Measurements from ENCODE around the gene NOL4L. TPM values are rescaled to one million over a fixed set of nuclear protein-coding genes. Genes with fewer than 3 reads are reported as not detected.

NOL4L gene
- total and polyA plus RNA-seq, 5 experiments from 2014 or later: 10.0 to 66.1 (median 21.5) TPM

GRCh38 chr20:32570401-32571190 is 14.5 kb downstream of the NOL4L start:
- ATAC-seq (no peak), DNase-seq (no peak)
- Mint-ChIP-seq H3K27ac (peak overlapping the region in 6 of 10 donors; percentile 71 to 90 (median 80)), H3K4me1 (peaks cover 3 to 37% (median 32%) of the 10 kb centered on the region in 4 donors), H3K36me3 (peaks cover 0 to 9% (median 0%) of the 10 kb centered on the region in 3 donors), H3K9me3 (no peaks in the 10 kb centered on the region), H3K4me3 (peak overlapping the region in 1 of 10 donors; percentile 66), H3K27me3 (no peaks in the 10 kb centered on the region)
- POLR2A ChIA-PET: interaction anchor here (0.6 to 2.1 kb wide), 3 partner anchors 8 to 32 kb away, joined by 3 to 8 read pairs (median 5); no protein-coding TSS in a partner anchor

GRCh38 chr20:32569380-32570305 is 15.5 kb downstream of the NOL4L start:
- peaks cover 8 to 42% (median 36%) of the 10 kb centered on the region in 4 donors for H3K4me1 Mint-ChIP-seq
- POLR2A ChIA-PET: interaction anchor here (0.8 to 2.1 kb wide), 6 partner anchors 9 to 47 kb away, joined by 3 to 8 read pairs (median 3); no protein-coding TSS in a partner anchor
- ATAC-seq (no peak), DNase-seq (peak in 1 of 10 donors; percentile 24)
- peak overlapping the region in 6 of 10 donors; percentile 75 to 92 (median 86) for H3K27ac Mint-ChIP-seq
- H3K27me3 Mint-ChIP-seq: no peaks in the 10 kb centered on the region
- no peaks in the 10 kb centered on the region for H3K9me3 Mint-ChIP-seq
- H3K4me3 Mint-ChIP-seq: peak overlapping the region in 4 of 10 donors; percentile 0 to 52 (median 23)
- peaks cover 0 to 12% (median 0%) of the 10 kb centered on the region in 3 donors for H3K36me3 Mint-ChIP-seq

GRCh38 chr20:32569018-32569379 is 16.1 kb downstream of the NOL4L start:
- Mint-ChIP-seq H3K9me3 (no peaks in the 10 kb centered on the region), H3K4me3 (peak overlapping the region in 5 of 10 donors; percentile 0 to 52 (median 8)), H3K27ac (peak overlapping the region in 6 of 10 donors; percentile 75 to 92 (median 86)), H3K27me3 (no peaks in the 10 kb centered on the region), H3K4me1 (peaks cover 11 to 40% (median 37%) of the 10 kb centered on the region in 4 donors), H3K36me3 (peaks cover 0 to 13% (median 0%) of the 10 kb centered on the region in 3 donors)
- no peak for ATAC-seq
- POLR2A ChIA-PET: interaction anchor here (1.0 to 2.1 kb wide), 4 partner anchors 12 to 30 kb away, joined by 3 to 8 read pairs (median 3); no protein-coding TSS in a partner anchor
- DNase-seq: no peak

- Mint-ChIP-seq H3K4me3 (no peak overlapping the region), H3K27ac (no peak overlapping the region), H3K4me1 (peaks cover 12 to 36% (median 29%) of the 10 kb centered on the region in 4 donors), H3K9me3 (no peaks in the 10 kb centered on the region), H3K36me3 (peaks cover 0 to 11% (median 0%) of the 10 kb centered on the region in 3 donors), H3K27me3 (no peaks in the 10 kb centered on the region)
- no peak for DNase-seq
- peak in 1 of 2 donors; percentile 32 for ATAC-seq
- POLR2A ChIA-PET: interaction anchor here (1.7 to 2.7 kb wide), 3 partner anchors 8 to 15 kb away, joined by 4 to 12 read pairs (median 6); no protein-coding TSS in a partner anchor
These were observed 17.6 kb downstream of the NOL4L start for GRCh38 chr20:32567384-32568178.

- no peak for DNase-seq
- Mint-ChIP-seq H3K4me1 (peaks cover 21 to 36% (median 30%) of the 10 kb centered on the region in 4 donors), H3K27me3 (no peaks in the 10 kb centered on the region), H3K36me3 (peaks cover 0 to 6% (median 0%) of the 10 kb centered on the region in 3 donors), H3K9me3 (no peaks in the 10 kb centered on the region), H3K27ac (peak overlapping the region in 5 of 10 donors; percentile 27 to 92 (median 84)), H3K4me3 (no peak overlapping the region)
- no peak for ATAC-seq
- POLR2A ChIA-PET: interaction anchor here (0.9 to 2.7 kb wide), 4 partner anchors 9 to 15 kb away, joined by 3 to 12 read pairs (median 5); no protein-coding TSS in a partner anchor
These were observed 18.5 kb downstream of the NOL4L start for GRCh38 chr20:32566379-32567374.

GRCh38 chr20:32565735-32566032 is 19.4 kb downstream of the NOL4L start:
- H3K4me1 Mint-ChIP-seq: peaks cover 31 to 41% (median 34%) of the 10 kb centered on the region in 4 donors
- H3K9me3 Mint-ChIP-seq: no peaks in the 10 kb centered on the region
- H3K4me3 Mint-ChIP-seq: peak overlapping the region in 3 of 10 donors; percentile 19 to 43 (median 33)
- H3K36me3 Mint-ChIP-seq: peaks cover 0 to 6% (median 0%) of the 10 kb centered on the region in 3 donors
- POLR2A ChIA-PET: interaction anchor here (0.9 to 2.7 kb wide), 4 partner anchors 10 to 26 kb away, joined by 3 to 12 read pairs (median 6); no protein-coding TSS in a partner anchor
- no peaks in the 10 kb centered on the region for H3K27me3 Mint-ChIP-seq
- DNase-seq (no peak), ATAC-seq (no peak)
- H3K27ac Mint-ChIP-seq: peak overlapping the region in 8 of 10 donors; percentile 69 to 92 (median 82)

- H3K27ac Mint-ChIP-seq: peak overlapping the region in 9 of 10 donors; percentile 69 to 92 (median 82)
These were observed 20.0 kb downstream of the NOL4L start for GRCh38 chr20:32564921-32565734.

GRCh38 chr20:32564440-32564839 is 20.7 kb downstream of the NOL4L start:
- Mint-ChIP-seq H3K27ac (peak overlapping the region in 9 of 10 donors; percentile 25 to 85 (median 69)), H3K4me1 (peaks cover 37 to 52% (median 39%) of the 10 kb centered on the region in 4 donors), H3K36me3 (peaks cover 0 to 6% (median 0%) of the 10 kb centered on the region in 3 donors), H3K9me3 (no peaks in the 10 kb centered on the region), H3K4me3 (no peak overlapping the region), H3K27me3 (no peaks in the 10 kb centered on the region)
- DNase-seq (no peak), ATAC-seq (no peak)
- POLR2A ChIA-PET: interaction anchor here (0.9 kb wide), 1 partner anchor 11 kb away, joined by 4 read pairs; no protein-coding TSS in a partner anchor

More at GRCh38 chr20:32564921-32565734, 20.0 kb downstream of the NOL4L start:
- Mint-ChIP-seq H3K4me3 (peak overlapping the region in 3 of 10 donors; percentile 19 to 43 (median 33)), H3K27me3 (no peaks in the 10 kb centered on the region), H3K36me3 (peaks cover 0 to 6% (median 0%) of the 10 kb centered on the region in 3 donors), H3K4me1 (peaks cover 37 to 46% (median 38%) of the 10 kb centered on the region in 4 donors), H3K9me3 (no peaks in the 10 kb centered on the region)
- DNase-seq (no peak), ATAC-seq (no peak)
- POLR2A ChIA-PET: interaction anchor here (0.9 to 2.7 kb wide), 3 partner anchors 10 to 25 kb away, joined by 4 to 12 read pairs (median 7); no protein-coding TSS in a partner anchor

GRCh38 chr20:32563311-32564272 is 21.5 kb downstream of the NOL4L start:
- no peaks in the 10 kb centered on the region for H3K27me3 Mint-ChIP-seq
- POLR2A ChIA-PET: interaction anchor here (0.8 to 1.0 kb wide), 3 partner anchors 9 to 29 kb away, joined by 4 read pairs; no protein-coding TSS in a partner anchor
- peak overlapping the region in 9 of 10 donors; percentile 7 to 83 (median 69) for H3K27ac Mint-ChIP-seq
- no peaks in the 10 kb centered on the region for H3K9me3 Mint-ChIP-seq
- no peak for DNase-seq
- H3K36me3 Mint-ChIP-seq: peaks cover 0 to 12% (median 0%) of the 10 kb centered on the region in 3 donors
- ATAC-seq: no peak
- H3K4me1 Mint-ChIP-seq: peaks cover 35 to 60% (median 48%) of the 10 kb centered on the region in 4 donors
- peak overlapping the region in 1 of 10 donors; percentile 20 for H3K4me3 Mint-ChIP-seq

Data from naive thymus-derived CD8-positive, alpha-beta T cell (primary cell).